ENCODE results near the gene ELOB. TPM values are rescaled to one million over a fixed set of nuclear protein-coding genes. Genes with fewer than 3 reads are reported as not detected.

Gene ELOB
- total and polyA plus RNA-seq, 2 donors (not counting 1 experiment from before 2014, with no cell fraction given): 124 to 436 TPM

- Histone ChIP-seq H3K9me3 (ENCODE audit: control insufficient read depth, insufficient read depth, low read depth, low read length) (no peaks in the 10 kb centered on the region), H3K4me1 (ENCODE audit: control insufficient read depth, extremely low read depth, insufficient read depth, low read length) (no peaks in the 10 kb centered on the region), H3K27ac (ENCODE audit: insufficient read depth, low read length) (no peak overlapping the region), H3K79me2 (ENCODE audit: control insufficient read depth, insufficient read depth, low read length) (no peaks in the 10 kb centered on the region), H3K4me3 (replicated peaks in 1 of 4; ENCODE audit: control extremely low read depth in 1 of 4, insufficient read depth in 1 of 4, low read depth in 3 of 4, low read length in 4 of 4) (no peak overlapping the region), H3K36me3 (ENCODE audit: control insufficient read depth, insufficient read depth, low read length) (no peaks in the 10 kb centered on the region), H2AFZ (ENCODE audit: low read length) (no peak overlapping the region), H3K4me2 (ENCODE audit: extremely low read depth, insufficient read depth, low read length) (no peak overlapping the region), H3K9ac (ENCODE audit: insufficient read depth, low read length) (no peak overlapping the region), H4K20me1 (ENCODE audit: control insufficient read depth, extremely low read depth, insufficient read depth, low read length) (no peaks in the 10 kb centered on the region), H3K27me3 (ENCODE audit: control insufficient read depth, insufficient read depth, low read length) (peaks cover 4% of the 10 kb centered on the region)
- no peak for TF ChIP-seq CTCF (conservative IDR thresholded peaks at IDR 0.05 in 1 of 2, IDR thresholded peaks at IDR 0.05 in 1 of 2; ENCODE audit: low read depth in 1 of 2, low read length in 2 of 2)
- no peak for TF ChIP-seq EZH2 (IDR thresholded peaks at IDR 0.05; ENCODE audit: low read length, missing control alignments)
- no peak for DNase-seq (ENCODE audit: low read depth in 2 of 2)
Observed at GRCh38 chr16:2728034-2728433, 49.0 kb downstream of the ELOB start.

GRCh38 chr16:2726923-2727322, 50.2 kb downstream of the ELOB start:
- Histone ChIP-seq H3K36me3 (ENCODE audit: control insufficient read depth, insufficient read depth, low read length) (no peaks in the 10 kb centered on the region), H2AFZ (ENCODE audit: low read length) (no peak overlapping the region), H3K4me2 (ENCODE audit: extremely low read depth, insufficient read depth, low read length) (no peak overlapping the region), H4K20me1 (ENCODE audit: control insufficient read depth, extremely low read depth, insufficient read depth, low read length) (no peaks in the 10 kb centered on the region), H3K9me3 (ENCODE audit: control insufficient read depth, insufficient read depth, low read depth, low read length) (no peaks in the 10 kb centered on the region), H3K27me3 (ENCODE audit: control insufficient read depth, insufficient read depth, low read length) (peaks cover 4% of the 10 kb centered on the region), H3K4me1 (ENCODE audit: control insufficient read depth, extremely low read depth, insufficient read depth, low read length) (no peaks in the 10 kb centered on the region), H3K27ac (ENCODE audit: insufficient read depth, low read length) (no peak overlapping the region), H3K9ac (ENCODE audit: insufficient read depth, low read length) (no peak overlapping the region), H3K79me2 (ENCODE audit: control insufficient read depth, insufficient read depth, low read length) (no peaks in the 10 kb centered on the region), H3K4me3 (replicated peaks in 1 of 4; ENCODE audit: control extremely low read depth in 1 of 4, insufficient read depth in 1 of 4, low read depth in 3 of 4, low read length in 4 of 4) (no peak overlapping the region)
- DNase-seq (ENCODE audit: low read depth in 2 of 2): no peak
- TF ChIP-seq EZH2 (IDR thresholded peaks at IDR 0.05; ENCODE audit: low read length, missing control alignments) (no peak), CTCF (conservative IDR thresholded peaks at IDR 0.05 in 1 of 2, IDR thresholded peaks at IDR 0.05 in 1 of 2; ENCODE audit: low read depth in 1 of 2, low read length in 2 of 2) (no peak)

GRCh38 chr16:2724816-2725348, 52.2 kb downstream of the ELOB start:
- no peak for DNase-seq (ENCODE audit: low read depth in 2 of 2)

More at GRCh38 chr16:2724816-2725348, 52.2 kb downstream of the ELOB start:
- Histone ChIP-seq H3K4me1 (ENCODE audit: control insufficient read depth, extremely low read depth, insufficient read depth, low read length) (no peaks in the 10 kb centered on the region), H3K9me3 (ENCODE audit: control insufficient read depth, insufficient read depth, low read depth, low read length) (no peaks in the 10 kb centered on the region), H4K20me1 (ENCODE audit: control insufficient read depth, extremely low read depth, insufficient read depth, low read length) (no peaks in the 10 kb centered on the region), H3K4me3 (replicated peaks in 1 of 4; ENCODE audit: control extremely low read depth in 1 of 4, insufficient read depth in 1 of 4, low read depth in 3 of 4, low read length in 4 of 4) (no peak overlapping the region), H3K36me3 (ENCODE audit: control insufficient read depth, insufficient read depth, low read length) (no peaks in the 10 kb centered on the region), H2AFZ (ENCODE audit: low read length) (no peak overlapping the region), H3K27ac (ENCODE audit: insufficient read depth, low read length) (no peak overlapping the region), H3K79me2 (ENCODE audit: control insufficient read depth, insufficient read depth, low read length) (no peaks in the 10 kb centered on the region), H3K9ac (ENCODE audit: insufficient read depth, low read length) (no peak overlapping the region), H3K4me2 (ENCODE audit: extremely low read depth, insufficient read depth, low read length) (no peak overlapping the region), H3K27me3 (ENCODE audit: control insufficient read depth, insufficient read depth, low read length) (peaks cover 4% of the 10 kb centered on the region)
- TF ChIP-seq EZH2 (IDR thresholded peaks at IDR 0.05; ENCODE audit: low read length, missing control alignments): no peak
- no peak for TF ChIP-seq CTCF (conservative IDR thresholded peaks at IDR 0.05 in 1 of 2, IDR thresholded peaks at IDR 0.05 in 1 of 2; ENCODE audit: low read depth in 1 of 2, low read length in 2 of 2)

All from fibroblast of lung (primary cell).